WI38 (cell line): Measurements from ENCODE around the gene CIAO2A.

Experiments used
- H3K4me3 ChIP-seq: 2 replicates; pipeline ENCODE4 v1.5.1; 2011; ENCODE audit warnings: low read depth, mild to moderate bottlenecking, control low read depth, low read length
- TF ChIP-seq, protein P1 (sequence below): IDR thresholded peaks from 2 replicates; pipeline ENCODE4 v1.5.1; 2012; ENCODE audit warnings: low read depth, mild to moderate bottlenecking, control low read depth, low read length

CIAO2A gene

DNA sequence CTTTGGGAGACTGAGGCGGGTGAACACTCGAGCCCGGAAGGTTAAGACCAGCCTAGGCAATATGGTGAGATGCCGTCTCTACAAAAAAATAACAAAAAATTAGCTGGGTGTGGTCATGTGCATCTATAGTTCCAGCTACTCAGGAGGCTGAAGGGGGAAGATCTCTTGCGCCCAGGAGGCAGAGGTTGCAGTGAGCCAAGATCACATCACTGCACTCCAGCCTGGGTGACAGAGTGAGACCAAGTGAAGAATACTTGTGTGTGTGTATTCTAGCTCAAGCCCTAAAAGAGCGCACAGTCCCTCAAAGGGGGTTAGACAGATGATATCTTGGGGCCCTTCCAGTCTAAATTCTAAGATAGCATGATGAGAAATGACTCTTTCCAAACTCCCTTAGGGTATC lies 71.1 kb downstream of the CIAO2A start:
- TF ChIP-seq, protein P1, sequence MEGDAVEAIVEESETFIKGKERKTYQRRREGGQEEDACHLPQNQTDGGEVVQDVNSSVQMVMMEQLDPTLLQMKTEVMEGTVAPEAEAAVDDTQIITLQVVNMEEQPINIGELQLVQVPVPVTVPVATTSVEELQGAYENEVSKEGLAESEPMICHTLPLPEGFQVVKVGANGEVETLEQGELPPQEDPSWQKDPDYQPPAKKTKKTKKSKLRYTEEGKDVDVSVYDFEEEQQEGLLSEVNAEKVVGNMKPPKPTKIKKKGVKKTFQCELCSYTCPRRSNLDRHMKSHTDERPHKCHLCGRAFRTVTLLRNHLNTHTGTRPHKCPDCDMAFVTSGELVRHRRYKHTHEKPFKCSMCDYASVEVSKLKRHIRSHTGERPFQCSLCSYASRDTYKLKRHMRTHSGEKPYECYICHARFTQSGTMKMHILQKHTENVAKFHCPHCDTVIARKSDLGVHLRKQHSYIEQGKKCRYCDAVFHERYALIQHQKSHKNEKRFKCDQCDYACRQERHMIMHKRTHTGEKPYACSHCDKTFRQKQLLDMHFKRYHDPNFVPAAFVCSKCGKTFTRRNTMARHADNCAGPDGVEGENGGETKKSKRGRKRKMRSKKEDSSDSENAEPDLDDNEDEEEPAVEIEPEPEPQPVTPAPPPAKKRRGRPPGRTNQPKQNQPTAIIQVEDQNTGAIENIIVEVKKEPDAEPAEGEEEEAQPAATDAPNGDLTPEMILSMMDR, result no peak
- no peak overlapping the region for H3K4me3 ChIP-seq
